GM18951 (cell line): ENCODE data around the gene SLC25A52.

Experiments used
- POLR2A ChIP-seq: IDR thresholded peaks from 4 replicates; pipeline ENCODE4 v1.6.1; 2011; ENCODE audit warnings: mild to moderate bottlenecking; ENCODE audit not compliant: insufficient read length, insufficient read depth; ENCODE audit errors: extremely low read depth
- in situ Hi-C: fragments of 300-500 bp; cut with MboI; formaldehyde crosslinking; loops from one replicate; pipeline ENCODE4 v1.12.0; 2022; ENCODE audit warnings: low sequenced_read_pairs, mixed read lengths, inconsistent platforms; ENCODE audit not compliant: unreplicated experiment

Gene SLC25A52

GRCh38 chr18:31723990-31724711 lies 36.5 kb downstream of the SLC25A52 start:
- TF ChIP-seq POLR2A: no peak
- in situ Hi-C loops: no loop called here

- no peak for TF ChIP-seq POLR2A
- in situ Hi-C loops: no loop called here
Observed at GRCh38 chr18:31723639-31723989, 37.1 kb downstream of the SLC25A52 start.

- in situ Hi-C loops: no loop called here
Observed at GRCh38 chr18:31722369-31722957, 38.2 kb downstream of the SLC25A52 start.

GRCh38 chr18:31721601-31722000 lies 39.1 kb downstream of the SLC25A52 start:
- in situ Hi-C loops: no loop called here
- TF ChIP-seq POLR2A: no peak

More at GRCh38 chr18:31722369-31722957, 38.2 kb downstream of the SLC25A52 start:
- TF ChIP-seq POLR2A: no peak

GRCh38 chr18:31720867-31721266 lies 39.8 kb downstream of the SLC25A52 start:
- in situ Hi-C loops: no loop called here
- TF ChIP-seq POLR2A: no peak

- TF ChIP-seq POLR2A: no peak
- in situ Hi-C loops: loop anchor here (10.0 kb wide), 1 partner anchor 155 kb away; no protein-coding TSS in a partner anchor
Observed at GRCh38 chr18:31719363-31720006, 41.2 kb downstream of the SLC25A52 start.

GRCh38 chr18:31718386-31718785 lies 42.3 kb downstream of the SLC25A52 start:
- in situ Hi-C loops: loop anchor here (10.0 kb wide), 1 partner anchor 154 kb away; no protein-coding TSS in a partner anchor
- TF ChIP-seq POLR2A: no peak

GRCh38 chr18:31716362-31716761 lies 44.3 kb downstream of the SLC25A52 start:
- TF ChIP-seq POLR2A: no peak
- in situ Hi-C loops: loop anchor here (10.0 kb wide), 1 partner anchor 152 kb away; no protein-coding TSS in a partner anchor

- no peak for TF ChIP-seq POLR2A
- in situ Hi-C loops: loop anchor here (10.0 kb wide), 1 partner anchor 147 kb away; no protein-coding TSS in a partner anchor
Observed at GRCh38 chr18:31711365-31712172, 49.1 kb downstream of the SLC25A52 start.

- in situ Hi-C loops: loop anchor here (10.0 kb wide), 1 partner anchor 146 kb away; no protein-coding TSS in a partner anchor
Observed at GRCh38 chr18:31710826-31711225, 49.9 kb downstream of the SLC25A52 start.

More at GRCh38 chr18:31710826-31711225, 49.9 kb downstream of the SLC25A52 start:
- no peak for TF ChIP-seq POLR2A
